ENCODE measurements around the gene FGF21.

The FGF21 gene

DNA sequence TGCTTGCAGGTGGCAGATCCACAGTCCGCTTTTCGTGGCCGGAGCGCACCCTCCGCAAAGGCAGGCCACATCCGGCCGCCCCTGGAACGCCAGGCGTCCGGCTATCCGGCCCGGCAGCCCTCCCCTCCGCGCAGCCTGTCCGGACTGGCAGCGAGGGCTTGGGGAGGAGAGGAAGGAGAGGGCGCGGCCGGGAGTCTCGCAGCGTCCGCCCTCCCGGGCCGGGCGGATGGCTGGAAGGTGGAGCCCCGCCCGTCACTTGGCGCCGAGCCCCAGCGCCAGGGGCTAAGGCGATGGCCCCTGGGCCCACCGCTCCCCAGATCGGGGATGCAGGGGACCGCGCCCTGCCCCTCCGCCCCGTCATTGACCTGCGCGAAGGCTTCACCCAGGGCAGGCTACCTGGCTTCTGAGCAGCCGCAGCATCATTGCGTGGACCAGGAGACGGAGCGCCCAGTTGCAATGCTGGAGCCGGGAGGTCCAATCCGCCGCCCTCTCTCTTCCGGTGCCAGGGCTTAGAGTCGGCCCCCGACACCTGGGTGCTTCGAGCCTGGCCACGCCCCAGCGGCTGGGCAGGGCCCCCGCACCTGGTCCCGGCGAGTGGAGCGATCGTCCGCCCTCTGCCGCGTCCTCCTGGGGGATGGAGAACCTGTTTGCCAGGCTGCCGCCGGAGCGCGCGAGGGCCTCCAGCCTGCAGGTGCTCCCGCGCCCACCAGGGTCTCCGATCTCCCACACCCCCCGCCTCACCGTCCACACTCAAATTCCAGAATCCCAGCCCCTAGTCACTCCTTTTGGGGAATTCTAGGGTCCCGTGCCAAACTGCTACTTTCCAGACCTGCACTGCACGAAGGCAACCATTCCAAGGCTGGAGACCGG lies 2.6 kb upstream of the FGF21 start, which contains the start of gene FUT1:
TSS of gene FUT1 (minus strand) at position 146 of the 870 bp plus-strand sequence. CDS start 1,360 bp downstream, outside the sequence.
- no peak for DNase-seq (ENCODE audit: low read depth)
- no peak within 1 kb of the TSS for H3K4me3 ChIP-seq (ENCODE audit: low read depth, low read length)
- TF ChIP-seq, protein P1, sequence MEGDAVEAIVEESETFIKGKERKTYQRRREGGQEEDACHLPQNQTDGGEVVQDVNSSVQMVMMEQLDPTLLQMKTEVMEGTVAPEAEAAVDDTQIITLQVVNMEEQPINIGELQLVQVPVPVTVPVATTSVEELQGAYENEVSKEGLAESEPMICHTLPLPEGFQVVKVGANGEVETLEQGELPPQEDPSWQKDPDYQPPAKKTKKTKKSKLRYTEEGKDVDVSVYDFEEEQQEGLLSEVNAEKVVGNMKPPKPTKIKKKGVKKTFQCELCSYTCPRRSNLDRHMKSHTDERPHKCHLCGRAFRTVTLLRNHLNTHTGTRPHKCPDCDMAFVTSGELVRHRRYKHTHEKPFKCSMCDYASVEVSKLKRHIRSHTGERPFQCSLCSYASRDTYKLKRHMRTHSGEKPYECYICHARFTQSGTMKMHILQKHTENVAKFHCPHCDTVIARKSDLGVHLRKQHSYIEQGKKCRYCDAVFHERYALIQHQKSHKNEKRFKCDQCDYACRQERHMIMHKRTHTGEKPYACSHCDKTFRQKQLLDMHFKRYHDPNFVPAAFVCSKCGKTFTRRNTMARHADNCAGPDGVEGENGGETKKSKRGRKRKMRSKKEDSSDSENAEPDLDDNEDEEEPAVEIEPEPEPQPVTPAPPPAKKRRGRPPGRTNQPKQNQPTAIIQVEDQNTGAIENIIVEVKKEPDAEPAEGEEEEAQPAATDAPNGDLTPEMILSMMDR (IDR thresholded peaks at IDR 0.05; ENCODE audit: low read depth, low read length, missing control alignments): no peak

DNA sequence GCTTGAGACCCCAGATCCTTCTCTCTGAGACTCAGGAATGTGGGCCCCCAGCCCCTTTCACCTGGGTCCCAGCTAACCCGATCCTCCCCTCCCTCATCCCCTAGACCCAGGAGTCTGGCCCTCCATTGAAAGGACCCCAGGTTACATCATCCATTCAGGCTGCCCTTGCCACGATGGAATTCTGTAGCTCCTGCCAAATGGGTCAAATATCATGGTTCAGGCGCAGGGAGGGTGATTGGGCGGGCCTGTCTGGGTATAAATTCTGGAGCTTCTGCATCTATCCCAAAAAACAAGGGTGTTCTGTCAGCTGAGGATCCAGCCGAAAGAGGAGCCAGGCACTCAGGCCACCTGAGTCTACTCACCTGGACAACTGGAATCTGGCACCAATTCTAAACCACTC lies 463 bp downstream of the FGF21 start:
- no peak overlapping the region for H3K4me3 ChIP-seq (ENCODE audit: low read depth, low read length)
- TF ChIP-seq, protein P1 (IDR thresholded peaks at IDR 0.05; ENCODE audit: low read depth, low read length, missing control alignments): no peak
- no peak for DNase-seq (ENCODE audit: low read depth)

DNA sequence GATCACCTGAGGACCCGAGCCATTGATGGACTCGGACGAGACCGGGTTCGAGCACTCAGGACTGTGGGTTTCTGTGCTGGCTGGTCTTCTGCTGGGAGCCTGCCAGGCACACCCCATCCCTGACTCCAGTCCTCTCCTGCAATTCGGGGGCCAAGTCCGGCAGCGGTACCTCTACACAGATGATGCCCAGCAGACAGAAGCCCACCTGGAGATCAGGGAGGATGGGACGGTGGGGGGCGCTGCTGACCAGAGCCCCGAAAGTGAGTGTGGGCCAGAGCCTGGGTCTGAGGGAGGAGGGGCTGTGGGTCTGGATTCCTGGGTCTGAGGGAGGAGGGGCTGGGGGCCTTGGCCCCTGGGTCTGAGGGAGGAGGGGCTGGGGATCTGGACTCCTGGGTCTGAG lies 888 bp downstream of the FGF21 start:
- no peak overlapping the region for H3K4me3 ChIP-seq (ENCODE audit: low read depth, low read length)
- TF ChIP-seq, protein P1 (IDR thresholded peaks at IDR 0.05; ENCODE audit: low read depth, low read length, missing control alignments): no peak
- DNase-seq (ENCODE audit: low read depth): no peak

DNA sequence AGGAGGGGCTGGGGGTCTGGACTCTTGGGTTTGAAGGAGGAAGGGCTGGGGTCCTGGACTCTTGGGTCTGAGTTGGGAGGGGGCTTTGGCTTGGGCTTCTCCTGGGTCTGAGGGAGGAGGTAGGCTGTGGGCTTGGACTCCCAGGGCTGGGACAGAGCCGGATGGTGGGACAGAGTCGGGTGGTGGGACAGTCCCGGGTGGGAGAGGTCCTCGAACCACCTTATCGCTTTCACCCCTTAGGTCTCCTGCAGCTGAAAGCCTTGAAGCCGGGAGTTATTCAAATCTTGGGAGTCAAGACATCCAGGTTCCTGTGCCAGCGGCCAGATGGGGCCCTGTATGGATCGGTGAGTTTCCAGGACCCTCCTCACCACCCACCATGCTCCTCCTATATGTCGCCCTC lies 1.4 kb downstream of the FGF21 start:
- no peak overlapping the region for H3K4me3 ChIP-seq (ENCODE audit: low read depth, low read length)
- DNase-seq (ENCODE audit: low read depth): no peak
- TF ChIP-seq, protein P1 (IDR thresholded peaks at IDR 0.05; ENCODE audit: low read depth, low read length, missing control alignments): no peak

DNA sequence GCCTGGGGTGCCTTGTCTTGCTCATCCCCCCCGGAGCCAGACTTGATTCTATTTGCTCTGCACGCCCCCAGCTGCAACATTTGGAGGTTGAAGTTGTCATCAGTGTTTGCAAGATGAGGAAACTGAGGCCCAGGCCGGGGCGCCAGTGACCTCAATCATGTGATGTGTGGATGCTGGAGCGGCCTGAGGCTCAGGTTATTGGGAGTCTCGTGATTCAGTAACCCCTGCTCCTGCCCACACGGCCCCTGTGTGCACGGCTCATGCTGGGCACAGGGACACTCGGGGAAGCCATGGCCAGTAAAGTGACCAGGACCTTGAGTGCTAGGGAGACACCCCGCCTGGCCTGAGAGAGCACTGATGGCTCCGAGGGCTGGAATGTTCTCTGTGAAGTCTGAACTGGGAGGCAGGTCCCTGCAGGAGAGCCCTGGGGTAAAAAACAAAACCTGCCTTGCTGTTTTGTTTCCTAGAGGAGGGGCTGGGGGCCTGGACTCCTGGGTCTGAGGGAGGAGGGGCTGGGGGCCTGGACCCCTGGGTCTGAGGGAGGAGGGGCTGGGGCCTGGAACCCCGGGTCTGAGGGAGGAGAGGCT lies 1.9 kb downstream of the FGF21 start:
- no peak for DNase-seq (ENCODE audit: low read depth)

DNA sequence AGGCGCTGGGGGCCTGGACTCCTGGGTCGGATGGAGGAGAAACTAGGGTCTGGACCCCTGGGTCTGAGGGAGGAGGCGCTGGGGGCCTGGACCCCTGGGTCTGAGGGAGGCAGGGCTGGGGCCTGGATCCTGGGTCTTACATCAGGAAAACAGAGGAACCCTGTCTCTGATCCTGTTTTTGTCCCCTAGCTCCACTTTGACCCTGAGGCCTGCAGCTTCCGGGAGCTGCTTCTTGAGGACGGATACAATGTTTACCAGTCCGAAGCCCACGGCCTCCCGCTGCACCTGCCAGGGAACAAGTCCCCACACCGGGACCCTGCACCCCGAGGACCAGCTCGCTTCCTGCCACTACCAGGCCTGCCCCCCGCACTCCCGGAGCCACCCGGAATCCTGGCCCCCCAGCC lies 2.4 kb downstream of the FGF21 start:
- TF ChIP-seq, protein P1 (IDR thresholded peaks at IDR 0.05; ENCODE audit: low read depth, low read length, missing control alignments): no peak
- no peak for DNase-seq (ENCODE audit: low read depth)
- H3K4me3 ChIP-seq (ENCODE audit: low read depth, low read length): no peak overlapping the region

More for the DNA sequence above, 1.9 kb downstream of the FGF21 start:
- no peak overlapping the region for H3K4me3 ChIP-seq (ENCODE audit: low read depth, low read length)
- TF ChIP-seq, protein P1 (IDR thresholded peaks at IDR 0.05; ENCODE audit: low read depth, low read length, missing control alignments): no peak

Measured in GM12864 (cell line).